PC-3 (cell line): Measurements from ENCODE around the gene TEAD1. TPM values are rescaled to one million over a fixed set of nuclear protein-coding genes. Genes with fewer than 3 reads are reported as not detected.

Source experiments
- ATAC-seq: fragments of 200-7000 bp; cut with Tn5 transposase; 2 replicates; pipeline ENCODE4 v1.9.1; 2020; ENCODE audit warnings: mild to moderate bottlenecking, moderate library complexity
- BruUV-seq: library from RNA; stranded (reverse); fragments of 400-500 nt; replicated peaks from 2 replicates; lab custom pipeline; 2021; lab: Mats Ljungman, UMichigan
- CTCF ChIA-PET: fragments of 300-600 bp; sonication (Branson Sonifier 250); formaldehyde crosslinking; loops from one replicate; lab custom pipeline; 2022; ENCODE audit warnings: antibody characterized with exemption; lab: Charles Lee
- POLR2A ChIA-PET: fragments of 300-600 bp; sonication (Branson Sonifier 250); formaldehyde crosslinking; loops from one replicate; lab custom pipeline; 2022; ENCODE audit warnings: antibody characterized with exemption; ENCODE audit not compliant: unreplicated experiment; lab: Charles Lee
- DNase-seq: peaks from one replicate; pipeline ENCODE4 v3.0.0-alpha.2; 2015
- H2AFZ ChIP-seq: fragments of 300-600 bp; sonication (generic); 2 replicates; pipeline ENCODE4 v1.6.0; 2016; ENCODE audit warnings: antibody characterized with exemption, low read length
- H3F3A ChIP-seq: fragments of 300-600 bp; sonication (generic); one replicate; pipeline ENCODE4 v1.6.0; 2017; ENCODE audit warnings: antibody characterized with exemption, low read length, control low read depth, mild to moderate bottlenecking; ENCODE audit not compliant: unreplicated experiment
- H3K27ac ChIP-seq: fragments of 300-600 bp; sonication (generic); 2 replicates; pipeline ENCODE4 v1.5.1; 2016; ENCODE audit warnings: mild to moderate bottlenecking, low read length
- H3K27me3 ChIP-seq: fragments of 300-600 bp; sonication (generic); 2 replicates; pipeline ENCODE4 v1.6.1; 2016; ENCODE audit warnings: low read length, mixed read lengths
- H3K36me3 ChIP-seq: fragments of 300-600 bp; sonication (generic); 2 replicates; pipeline ENCODE4 v1.6.1; 2016; ENCODE audit warnings: low read depth, mixed run types, low read length, mixed read lengths
- H3K4me1 ChIP-seq: fragments of 300-600 bp; sonication (generic); 2 replicates; pipeline ENCODE4 v1.5.1; 2016; ENCODE audit warnings: low read length; ENCODE audit not compliant: insufficient read depth
- H3K4me2 ChIP-seq: fragments of 300-600 bp; sonication (generic); 2 replicates; pipeline ENCODE4 v1.6.0; 2016; ENCODE audit warnings: low read length
- H3K4me3 ChIP-seq: fragments of 300-600 bp; sonication (generic); 2 replicates; pipeline ENCODE4 v1.5.1; 2016; ENCODE audit warnings: mild to moderate bottlenecking, low read length, mixed read lengths
- H3K79me2 ChIP-seq: fragments of 300-600 bp; sonication (generic); 2 replicates; pipeline ENCODE4 v1.6.1; 2017; ENCODE audit warnings: low read length, mixed read lengths
- H3K9ac ChIP-seq: fragments of 300-600 bp; sonication (generic); 2 replicates; pipeline ENCODE4 v1.6.0; 2016; ENCODE audit warnings: mild to moderate bottlenecking, low read length
- H3K9me2 ChIP-seq: fragments of 300-600 bp; sonication (generic); replicated peaks from 2 replicates; pipeline ENCODE4 v1.6.1; 2016; ENCODE audit warnings: mixed run types, low read length, mixed read lengths
- H3K9me3 ChIP-seq: fragments of 300-600 bp; sonication (generic); 2 replicates; pipeline ENCODE4 v1.6.1; 2016; ENCODE audit warnings: low read length, mixed read lengths
- H4K20me1 ChIP-seq: fragments of 300-600 bp; sonication (generic); 2 replicates; pipeline ENCODE4 v1.6.1; 2016; ENCODE audit warnings: low read length, mixed read lengths
- EZH2 ChIP-seq: fragments of 300-600 bp; sonication (generic); IDR thresholded peaks from one replicate; pipeline ENCODE4 v1.6.1; 2017; ENCODE audit warnings: antibody characterized with exemption, mild to moderate bottlenecking, low read length; ENCODE audit not compliant: unreplicated experiment
- EZH2phosphoT487 ChIP-seq: fragments of 300-600 bp; sonication (generic); IDR thresholded peaks from 2 replicates; pipeline ENCODE4 v1.6.1; 2018; ENCODE audit warnings: mild to moderate bottlenecking, antibody characterized with exemption, low read length, borderline replicate concordance
- intact Hi-C: fragments of 100-400 bp; cut with micrococcal nuclease; formaldehyde crosslinking; loops from 2 replicates; pipeline ENCODE4 v1.9.0; 2023
- total RNA-seq: library from RNA; depleted of rRNA; stranded (reverse); fragments of >200 nt; gene quantifications from 2 replicates; pipeline ENCODE4 v1.2.3, GENCODE V29; 2014
- TF ChIP-seq, protein P1 (sequence below): fragments of 300-600 bp; sonication (generic); conservative IDR thresholded peaks from 2 replicates; pipeline ENCODE4 v1.5.1; 2017; ENCODE audit warnings: antibody characterized with exemption, low read depth, mild to moderate bottlenecking, low read length

Gene TEAD1
- total RNA-seq, 1 experiment from 2014 or later = 70.2 TPM

DNA sequence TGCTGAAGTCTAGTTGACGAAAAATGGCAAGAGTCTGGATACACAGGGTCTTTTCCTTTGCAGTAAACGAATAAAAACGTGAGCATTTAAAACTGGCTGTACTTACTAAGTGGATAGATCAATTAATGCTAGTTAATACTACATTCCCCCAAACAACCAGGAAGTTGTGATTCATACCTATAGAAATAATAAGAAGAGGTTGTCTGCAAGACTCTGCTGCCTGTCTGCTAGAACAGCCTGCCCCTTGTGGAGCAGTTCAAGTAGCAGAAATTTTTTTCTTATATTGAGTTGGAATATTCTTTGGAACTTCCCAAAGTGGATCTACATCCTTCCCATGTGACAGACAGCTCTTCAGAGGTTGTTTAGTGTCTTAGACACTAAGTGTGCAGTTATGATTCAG lies 86.8 kb downstream of the TEAD1 start:
- H3K4me1 ChIP-seq = peaks cover 10% of the 10 kb centered on the region
- H3F3A ChIP-seq = no peaks in the 10 kb centered on the region
- DNase-seq (peak; percentile 48), ATAC-seq (peak; percentile 85)
- H3K36me3 ChIP-seq = peaks cover 15% of the 10 kb centered on the region
- TF ChIP-seq EZH2phosphoT487 (no peak), EZH2 (no peak)
- TF ChIP-seq, protein P1, sequence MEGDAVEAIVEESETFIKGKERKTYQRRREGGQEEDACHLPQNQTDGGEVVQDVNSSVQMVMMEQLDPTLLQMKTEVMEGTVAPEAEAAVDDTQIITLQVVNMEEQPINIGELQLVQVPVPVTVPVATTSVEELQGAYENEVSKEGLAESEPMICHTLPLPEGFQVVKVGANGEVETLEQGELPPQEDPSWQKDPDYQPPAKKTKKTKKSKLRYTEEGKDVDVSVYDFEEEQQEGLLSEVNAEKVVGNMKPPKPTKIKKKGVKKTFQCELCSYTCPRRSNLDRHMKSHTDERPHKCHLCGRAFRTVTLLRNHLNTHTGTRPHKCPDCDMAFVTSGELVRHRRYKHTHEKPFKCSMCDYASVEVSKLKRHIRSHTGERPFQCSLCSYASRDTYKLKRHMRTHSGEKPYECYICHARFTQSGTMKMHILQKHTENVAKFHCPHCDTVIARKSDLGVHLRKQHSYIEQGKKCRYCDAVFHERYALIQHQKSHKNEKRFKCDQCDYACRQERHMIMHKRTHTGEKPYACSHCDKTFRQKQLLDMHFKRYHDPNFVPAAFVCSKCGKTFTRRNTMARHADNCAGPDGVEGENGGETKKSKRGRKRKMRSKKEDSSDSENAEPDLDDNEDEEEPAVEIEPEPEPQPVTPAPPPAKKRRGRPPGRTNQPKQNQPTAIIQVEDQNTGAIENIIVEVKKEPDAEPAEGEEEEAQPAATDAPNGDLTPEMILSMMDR = peak; percentile 62
- H3K27ac ChIP-seq = no peak overlapping the region
- H4K20me1 ChIP-seq = peaks cover 5% of the 10 kb centered on the region; the same call in 1 of the 2 replicates
- H3K27me3 ChIP-seq = no peaks in the 10 kb centered on the region
- no peaks in the 10 kb centered on the region for H3K9me2 ChIP-seq
- CTCF ChIA-PET = no interaction called here
- BruUV-seq = no TSS peak
- POLR2A ChIA-PET = no interaction called here
- intact Hi-C loops = loop anchor here (2.0 kb wide), 1 partner anchor 68 kb away; no protein-coding TSS in a partner anchor
- no peaks in the 10 kb centered on the region for H3K9me3 ChIP-seq
- H3K4me3 ChIP-seq = no peak overlapping the region
- no peak overlapping the region for H3K4me2 ChIP-seq
- H3K9ac ChIP-seq = no peak overlapping the region
- no peak overlapping the region for H2AFZ ChIP-seq
- H3K79me2 ChIP-seq = peaks cover 83% of the 10 kb centered on the region

DNA sequence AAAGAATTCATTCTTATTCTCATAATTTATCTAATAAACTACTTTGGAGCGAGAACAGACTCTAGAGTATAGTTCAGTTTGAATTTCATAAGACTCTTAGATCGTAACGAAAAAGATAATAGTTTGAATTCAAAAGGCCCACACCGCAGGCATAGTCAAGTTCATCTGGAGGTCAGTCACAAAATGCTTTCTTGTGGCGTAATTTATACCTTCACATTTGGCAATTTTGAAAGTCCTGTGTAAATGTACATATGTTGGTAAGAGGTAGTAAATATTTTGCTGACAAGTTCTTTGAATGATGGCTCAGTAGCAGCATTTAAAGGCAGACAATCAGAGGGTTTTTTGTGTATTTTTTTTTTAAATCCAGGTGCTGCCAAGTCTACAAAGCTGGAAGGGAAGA lies 88.1 kb downstream of the TEAD1 start:
- Histone ChIP-seq H3K9ac (no peak overlapping the region), H3F3A (no peaks in the 10 kb centered on the region), H3K36me3 (peaks cover 15% of the 10 kb centered on the region), H3K9me2 (no peaks in the 10 kb centered on the region), H3K9me3 (no peaks in the 10 kb centered on the region), H2AFZ (no peak overlapping the region), H3K27ac (no peak overlapping the region), H3K4me2 (no peak overlapping the region), H4K20me1 (peaks cover 5% of the 10 kb centered on the region; the same call in 1 of the 2 replicates), H3K4me1 (peaks cover 10% of the 10 kb centered on the region), H3K79me2 (peaks cover 80% of the 10 kb centered on the region), H3K4me3 (no peak overlapping the region), H3K27me3 (no peaks in the 10 kb centered on the region)
- ATAC-seq (no peak), DNase-seq (no peak)
- POLR2A ChIA-PET = no interaction called here
- TF ChIP-seq EZH2 (no peak), EZH2phosphoT487 (no peak)
- TF ChIP-seq, protein P1 = no peak
- no TSS peak for BruUV-seq
- intact Hi-C loops = no loop called here
- CTCF ChIA-PET = no interaction called here

DNA sequence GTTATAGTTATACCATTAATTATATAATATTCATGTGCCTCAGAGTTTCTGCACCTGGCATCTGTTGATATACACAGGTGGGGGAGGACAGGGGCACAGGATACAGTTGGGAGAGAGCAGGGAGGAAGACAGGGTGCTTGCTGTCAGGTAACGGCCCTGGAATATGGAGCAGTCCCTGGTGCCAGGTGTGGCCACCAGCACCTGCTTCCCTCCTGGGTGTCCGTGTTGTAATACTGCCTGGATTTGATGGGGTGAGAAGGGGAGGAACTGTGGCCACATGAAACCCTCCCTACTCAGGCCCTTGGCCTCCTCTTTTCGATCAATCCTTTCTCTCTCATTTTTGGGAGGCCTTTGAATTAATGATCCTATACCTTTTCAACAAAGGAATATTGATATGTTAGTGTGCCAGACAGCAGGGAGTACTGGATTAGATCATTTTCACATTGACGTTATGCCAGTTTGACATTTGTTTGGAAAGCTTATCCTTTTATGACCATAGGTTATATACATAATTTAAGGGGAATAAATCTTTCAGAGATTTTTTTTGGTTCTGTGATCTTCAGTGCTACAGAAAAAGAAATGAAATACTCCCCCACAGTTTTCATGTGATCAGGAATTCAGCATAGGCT lies 88.6 kb downstream of the TEAD1 start:
- ChIA-PET CTCF (no interaction called here), POLR2A (no interaction called here)
- no peaks in the 10 kb centered on the region for H3K9me2 ChIP-seq
- peaks cover 10% of the 10 kb centered on the region for H3K4me1 ChIP-seq
- H3F3A ChIP-seq = no peaks in the 10 kb centered on the region
- no peak overlapping the region for H3K4me2 ChIP-seq
- no peaks in the 10 kb centered on the region for H3K9me3 ChIP-seq
- no TSS peak for BruUV-seq
- peaks cover 15% of the 10 kb centered on the region for H3K36me3 ChIP-seq
- intact Hi-C loops = no loop called here
- peaks cover 80% of the 10 kb centered on the region for H3K79me2 ChIP-seq
- no peak overlapping the region for H3K9ac ChIP-seq
- no peak overlapping the region for H2AFZ ChIP-seq
- H3K4me3 ChIP-seq = no peak overlapping the region
- TF ChIP-seq EZH2phosphoT487 = no peak
- TF ChIP-seq EZH2 = no peak
- TF ChIP-seq, protein P1 = no peak
- no peak for DNase-seq
- ATAC-seq = no peak
- H4K20me1 ChIP-seq = peaks cover 5% of the 10 kb centered on the region; the same call in 1 of the 2 replicates
- H3K27me3 ChIP-seq = no peaks in the 10 kb centered on the region
- no peak overlapping the region for H3K27ac ChIP-seq
